ENCODE measurements around the gene HTR5A. TPM values are rescaled to one million over a fixed set of nuclear protein-coding genes. Genes with fewer than 3 reads are reported as not detected.

Gene HTR5A
- total and polyA plus RNA-seq, 2 donors (not counting 1 experiment from before 2014, with no cell fraction given): not detected

GRCh38 chr7:155093596-155093995 lies 23.5 kb downstream of the HTR5A start:
- no peak for DNase-seq
- no peak for TF ChIP-seq CTCF (IDR thresholded peaks at IDR 0.05)
- TF ChIP-seq EZH2 (IDR thresholded peaks at IDR 0.05; ENCODE audit: borderline replicate concordance, insufficient read depth, low read depth, low read length, poor library complexity, severe bottlenecking): no peak
- Histone ChIP-seq H3K4me2 (replicated peaks; ENCODE audit: low read depth, low read length, poor library complexity, severe bottlenecking) (no peak overlapping the region), H3K9me3 (ENCODE audit: control extremely low read depth in 1 of 3, control insufficient read depth in 2 of 3, insufficient read depth in 1 of 3, low read length in 2 of 3) (peaks cover 0 to 8% (median 0%) of the 10 kb centered on the region in 3 donors), H3K36me3 (replicated peaks in 1 of 2; ENCODE audit: control extremely low read depth in 1 of 2, control insufficient read depth in 1 of 2, extremely low read depth in 1 of 2, insufficient read depth in 2 of 2, low read length in 1 of 2) (no peaks in the 10 kb centered on the region), H4K20me1 (ENCODE audit: control insufficient read depth, insufficient read depth, low read length, poor library complexity, severe bottlenecking) (no peaks in the 10 kb centered on the region), H3K79me2 (ENCODE audit: control insufficient read depth, insufficient read depth, low read length) (no peaks in the 10 kb centered on the region), H3K27me3 (replicated peaks in 1 of 4; ENCODE audit: control extremely low read depth in 1 of 4, control insufficient read depth in 3 of 4, insufficient read depth in 4 of 4, low read length in 3 of 4) (peaks cover 0 to 3% (median 1%) of the 10 kb centered on the region in 4 experiments), H2AFZ (ENCODE audit: insufficient read depth, low read depth, low read length, poor library complexity, severe bottlenecking) (no peak overlapping the region), H3K27ac (ENCODE audit: low read length in 2 of 2) (no peak overlapping the region), H3K9ac (ENCODE audit: low read length) (no peak overlapping the region), H3K4me3 (ENCODE audit: control extremely low read depth in 1 of 5, extremely low read depth in 1 of 5, insufficient read depth in 1 of 5, low read depth in 2 of 5, low read length in 4 of 5) (no peak overlapping the region), H3K4me1 (ENCODE audit: control insufficient read depth in 2 of 2, insufficient read depth in 2 of 2, low read length in 2 of 2) (no peaks in the 10 kb centered on the region)
- POLR2A ChIA-PET: no interaction called here
- Mint-ChIP-seq H3K9me3 (ENCODE audit: insufficient read depth) (no peaks in the 10 kb centered on the region), H3K27ac (no peak overlapping the region), H3K27me3 (peaks cover 8% of the 10 kb centered on the region), H3K4me1 (no peaks in the 10 kb centered on the region), H3K4me3 (no peak overlapping the region)
- CTCF ChIA-PET: no interaction called here
- no peak for ATAC-seq (ENCODE audit: low read depth)
- 81% methylated on average over 2 of the region's 2 CpGs for WGBS (ENCODE audit: insufficient coverage)
- intact Hi-C loops (cut with micrococcal nuclease): no loop called here

GRCh38 chr7:155094636-155095135 lies 24.6 kb downstream of the HTR5A start:
- CTCF ChIA-PET: no interaction called here
- Histone ChIP-seq H3K27ac (ENCODE audit: low read length in 2 of 2) (no peak overlapping the region), H4K20me1 (ENCODE audit: control insufficient read depth, insufficient read depth, low read length, poor library complexity, severe bottlenecking) (no peaks in the 10 kb centered on the region), H2AFZ (ENCODE audit: insufficient read depth, low read depth, low read length, poor library complexity, severe bottlenecking) (no peak overlapping the region), H3K9ac (ENCODE audit: low read length) (no peak overlapping the region), H3K79me2 (ENCODE audit: control insufficient read depth, insufficient read depth, low read length) (no peaks in the 10 kb centered on the region), H3K4me2 (replicated peaks; ENCODE audit: low read depth, low read length, poor library complexity, severe bottlenecking) (no peak overlapping the region), H3K36me3 (replicated peaks in 1 of 2; ENCODE audit: control extremely low read depth in 1 of 2, control insufficient read depth in 1 of 2, extremely low read depth in 1 of 2, insufficient read depth in 2 of 2, low read length in 1 of 2) (no peaks in the 10 kb centered on the region), H3K4me3 (ENCODE audit: control extremely low read depth in 1 of 5, extremely low read depth in 1 of 5, insufficient read depth in 1 of 5, low read depth in 2 of 5, low read length in 4 of 5) (no peak overlapping the region), H3K9me3 (ENCODE audit: control extremely low read depth in 1 of 3, control insufficient read depth in 2 of 3, insufficient read depth in 1 of 3, low read length in 2 of 3) (peaks cover 0 to 8% (median 0%) of the 10 kb centered on the region in 3 donors), H3K4me1 (ENCODE audit: control insufficient read depth in 2 of 2, insufficient read depth in 2 of 2, low read length in 2 of 2) (no peaks in the 10 kb centered on the region), H3K27me3 (replicated peaks in 1 of 4; ENCODE audit: control extremely low read depth in 1 of 4, control insufficient read depth in 3 of 4, insufficient read depth in 4 of 4, low read length in 3 of 4) (peaks cover 0 to 3% (median 1%) of the 10 kb centered on the region in 4 experiments)
- 31% methylated on average over 1 of the region's 6 CpGs for WGBS (ENCODE audit: insufficient coverage)
- H3K4me3 Mint-ChIP-seq: no peak overlapping the region
- no peak for ATAC-seq (ENCODE audit: low read depth)
- H3K9me3 Mint-ChIP-seq (ENCODE audit: insufficient read depth): no peaks in the 10 kb centered on the region
- TF ChIP-seq CTCF (IDR thresholded peaks at IDR 0.05) (no peak), EZH2 (IDR thresholded peaks at IDR 0.05; ENCODE audit: borderline replicate concordance, insufficient read depth, low read depth, low read length, poor library complexity, severe bottlenecking) (no peak)
- no peak for DNase-seq
- intact Hi-C loops (cut with micrococcal nuclease): no loop called here
- POLR2A ChIA-PET: no interaction called here
- no peaks in the 10 kb centered on the region for H3K4me1 Mint-ChIP-seq
- peaks cover 8% of the 10 kb centered on the region for H3K27me3 Mint-ChIP-seq
- no peak overlapping the region for H3K27ac Mint-ChIP-seq
